Measurements from ENCODE around the gene DIS3L2.
"Not testable (repeated sequence)": the region's sequence is repeated elsewhere in the genome, so short reads cannot be mapped to it uniquely, and the experiment has no call there.

- TF ChIP-seq CTCF, POLR2A, EP300 (IDR thresholded peaks at IDR 0.05): not testable (repeated sequence)
Measured at GRCh38 chr2:232370007-232370406, 408.5 kb downstream of the DIS3L2 start.
